ENCODE measurements around the gene MAD1L1. TPM values are rescaled to one million over a fixed set of nuclear protein-coding genes. Genes with fewer than 3 reads are reported as not detected.
A peak's percentile ranks its signal among the peaks of the same experiment; 100 is the strongest.

MAD1L1 gene
- total RNA-seq, 1 donor from 2014 or later = 56.2 TPM

DNA sequence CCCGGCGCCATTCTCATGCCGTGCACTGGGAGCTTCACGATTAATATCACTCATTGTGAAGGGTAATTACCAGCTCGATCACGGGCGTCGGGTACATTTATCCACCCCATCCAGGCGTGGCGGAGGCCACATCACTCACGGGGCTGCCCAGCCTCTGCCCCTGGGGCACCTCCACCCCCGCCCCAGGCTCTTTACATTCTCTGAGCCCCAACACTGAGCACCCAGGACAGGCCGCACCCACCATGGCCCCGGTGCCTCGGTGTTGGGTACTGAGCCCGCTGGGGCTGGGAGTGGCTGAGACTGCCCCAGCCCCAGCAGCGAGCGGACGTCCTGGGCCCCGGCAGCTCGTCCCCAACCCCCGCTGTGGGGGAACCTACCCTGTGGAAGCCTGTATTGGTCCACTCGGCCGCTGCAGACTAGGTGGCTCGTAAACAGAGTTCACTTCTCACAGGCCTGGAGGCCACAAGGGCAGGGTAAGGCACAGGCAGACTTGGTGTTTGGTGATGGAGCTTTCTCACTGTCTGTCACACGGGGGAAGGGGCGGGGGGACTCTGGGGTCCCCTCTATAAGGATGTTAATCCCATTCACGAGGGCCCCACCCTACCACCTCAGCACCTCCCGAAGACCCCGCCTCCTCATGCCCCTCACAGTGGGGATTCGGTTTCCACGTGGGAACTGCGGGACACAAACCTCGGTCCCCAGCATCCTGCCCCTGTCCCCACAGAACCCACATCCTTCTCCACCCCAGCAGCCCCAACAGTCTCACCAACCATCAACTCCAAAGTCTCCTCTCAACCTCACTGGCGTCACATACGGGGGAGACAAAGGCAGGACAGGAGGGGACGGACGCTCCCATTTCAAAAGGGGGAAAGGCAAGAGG lies 378.5 kb downstream of the MAD1L1 start:
- intact Hi-C loops (cut with micrococcal nuclease) = no loop called here
- no peak overlapping the region for H3K27ac Mint-ChIP-seq
- no peaks in the 10 kb centered on the region for H3K9me3 Mint-ChIP-seq
- no peaks in the 10 kb centered on the region for H3K36me3 Mint-ChIP-seq (ENCODE audit: low read depth)
- no peak for DNase-seq (ENCODE audit: low spot score)
- peaks cover 17% of the 10 kb centered on the region for H3K4me1 Mint-ChIP-seq (ENCODE audit: low read depth)
- peak overlapping the region; percentile 2 for H3K4me3 Mint-ChIP-seq
- no peaks in the 10 kb centered on the region for H3K27me3 Mint-ChIP-seq (ENCODE audit: insufficient read depth)

- intact Hi-C loops (cut with micrococcal nuclease) = no loop called here
- H3K27me3 Mint-ChIP-seq (ENCODE audit: insufficient read depth) = no peaks in the 10 kb centered on the region
- H3K4me1 Mint-ChIP-seq (ENCODE audit: low read depth) = peaks cover 17% of the 10 kb centered on the region
- H3K4me3 Mint-ChIP-seq = no peak overlapping the region
- H3K9me3 Mint-ChIP-seq = no peaks in the 10 kb centered on the region
- no peak for DNase-seq (ENCODE audit: low spot score)
- no peak overlapping the region for H3K27ac Mint-ChIP-seq
- H3K36me3 Mint-ChIP-seq (ENCODE audit: low read depth) = no peaks in the 10 kb centered on the region
Measured at GRCh38 chr7:1853431-1853985, 379.2 kb downstream of the MAD1L1 start.

DNA sequence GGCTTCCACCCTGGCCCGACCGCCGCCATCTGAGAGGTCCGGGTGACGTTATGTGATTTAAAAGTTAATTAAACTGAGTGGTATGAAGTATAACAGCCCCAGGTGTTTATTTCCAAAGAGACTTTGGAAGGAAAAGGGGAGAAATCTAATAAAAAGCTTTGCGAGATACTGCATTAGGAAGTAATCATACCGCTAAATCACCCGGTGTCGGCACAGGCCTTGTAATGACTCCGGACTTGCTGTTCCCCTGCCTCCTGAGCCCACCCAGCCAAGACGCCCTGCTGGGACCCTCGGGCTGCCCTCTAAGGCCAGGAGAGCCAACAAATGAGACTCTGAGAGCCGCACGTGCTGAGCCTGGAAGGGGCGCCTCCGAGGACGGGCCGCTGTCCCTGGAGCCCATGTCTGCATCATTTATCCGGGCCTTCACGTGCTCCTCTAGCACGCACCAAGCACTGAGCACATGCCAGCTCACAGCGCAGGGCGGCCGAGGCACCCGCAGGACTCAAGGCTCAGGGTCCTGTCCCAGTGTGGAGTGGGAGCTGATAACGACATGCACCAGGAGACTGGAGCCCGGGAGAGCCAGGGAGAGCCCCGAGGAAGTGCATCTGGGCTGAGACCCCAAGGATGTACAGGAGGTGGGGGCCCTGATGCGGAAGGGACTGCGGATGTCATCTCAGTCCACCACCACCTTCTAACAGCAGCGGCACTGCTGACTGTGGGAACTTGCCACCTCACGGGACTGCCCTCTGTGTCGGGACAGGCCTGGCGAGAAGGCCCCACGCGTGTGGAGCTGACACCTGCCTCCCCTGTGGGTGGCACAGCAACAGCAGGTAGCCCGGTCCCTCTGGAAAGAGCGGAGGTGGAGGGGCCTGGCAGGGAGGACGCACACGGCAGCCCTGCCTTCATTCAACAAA lies 380.0 kb downstream of the MAD1L1 start:
- no peaks in the 10 kb centered on the region for H3K36me3 Mint-ChIP-seq (ENCODE audit: low read depth)
- no peaks in the 10 kb centered on the region for H3K27me3 Mint-ChIP-seq (ENCODE audit: insufficient read depth)
- H3K4me1 Mint-ChIP-seq (ENCODE audit: low read depth) = peaks cover 17% of the 10 kb centered on the region
- intact Hi-C loops (cut with micrococcal nuclease) = no loop called here
- H3K27ac Mint-ChIP-seq = no peak overlapping the region
- no peak overlapping the region for H3K4me3 Mint-ChIP-seq
- no peaks in the 10 kb centered on the region for H3K9me3 Mint-ChIP-seq
- DNase-seq (ENCODE audit: low spot score) = no peak

- H3K9me3 Mint-ChIP-seq = no peaks in the 10 kb centered on the region
- H3K27ac Mint-ChIP-seq = no peak overlapping the region
- peaks cover 17% of the 10 kb centered on the region for H3K4me1 Mint-ChIP-seq (ENCODE audit: low read depth)
Measured at GRCh38 chr7:1851721-1852516, 380.8 kb downstream of the MAD1L1 start.

DNA sequence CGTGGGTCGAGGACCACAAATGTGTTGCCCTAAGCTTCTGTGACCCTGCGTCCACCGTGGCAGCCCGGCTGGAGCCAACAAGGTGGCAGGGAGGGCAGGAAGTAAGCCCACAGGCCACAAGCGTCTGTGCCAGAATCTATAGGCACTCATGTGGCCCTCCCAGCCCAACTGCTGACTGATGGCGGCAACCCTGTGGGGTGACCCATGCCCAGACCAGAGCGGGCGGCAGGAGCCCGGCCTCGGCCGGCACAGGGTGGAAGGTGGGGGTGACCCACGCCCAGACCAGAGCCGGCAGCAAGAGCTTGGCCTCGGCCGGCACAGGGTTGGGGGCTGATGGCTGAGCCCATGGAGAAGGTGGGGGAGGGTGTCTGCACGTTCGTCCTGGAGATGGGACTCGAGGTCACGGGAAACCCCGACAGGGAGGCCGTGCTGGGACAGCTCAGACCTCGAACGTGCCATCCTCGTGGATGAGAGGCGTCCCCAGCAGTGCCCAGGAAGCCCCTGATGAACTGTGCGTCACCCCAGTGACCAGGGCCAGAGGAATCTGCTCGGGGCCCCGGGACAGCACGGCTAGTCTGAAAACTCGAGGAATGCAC lies 381.7 kb downstream of the MAD1L1 start:
- no peaks in the 10 kb centered on the region for H3K36me3 Mint-ChIP-seq (ENCODE audit: low read depth)
- no peaks in the 10 kb centered on the region for H3K27me3 Mint-ChIP-seq (ENCODE audit: insufficient read depth)
- no peak overlapping the region for H3K4me3 Mint-ChIP-seq
- H3K9me3 Mint-ChIP-seq = no peaks in the 10 kb centered on the region
- no peak for DNase-seq (ENCODE audit: low spot score)
- intact Hi-C loops (cut with micrococcal nuclease) = no loop called here
- H3K4me1 Mint-ChIP-seq (ENCODE audit: low read depth) = peaks cover 17% of the 10 kb centered on the region
- H3K27ac Mint-ChIP-seq = no peak overlapping the region

More at GRCh38 chr7:1851721-1852516, 380.8 kb downstream of the MAD1L1 start:
- Mint-ChIP-seq H3K36me3 (ENCODE audit: low read depth) (no peaks in the 10 kb centered on the region), H3K27me3 (ENCODE audit: insufficient read depth) (no peaks in the 10 kb centered on the region), H3K4me3 (no peak overlapping the region)
- intact Hi-C loops (cut with micrococcal nuclease) = no loop called here
- DNase-seq (ENCODE audit: low spot score) = no peak

DNA sequence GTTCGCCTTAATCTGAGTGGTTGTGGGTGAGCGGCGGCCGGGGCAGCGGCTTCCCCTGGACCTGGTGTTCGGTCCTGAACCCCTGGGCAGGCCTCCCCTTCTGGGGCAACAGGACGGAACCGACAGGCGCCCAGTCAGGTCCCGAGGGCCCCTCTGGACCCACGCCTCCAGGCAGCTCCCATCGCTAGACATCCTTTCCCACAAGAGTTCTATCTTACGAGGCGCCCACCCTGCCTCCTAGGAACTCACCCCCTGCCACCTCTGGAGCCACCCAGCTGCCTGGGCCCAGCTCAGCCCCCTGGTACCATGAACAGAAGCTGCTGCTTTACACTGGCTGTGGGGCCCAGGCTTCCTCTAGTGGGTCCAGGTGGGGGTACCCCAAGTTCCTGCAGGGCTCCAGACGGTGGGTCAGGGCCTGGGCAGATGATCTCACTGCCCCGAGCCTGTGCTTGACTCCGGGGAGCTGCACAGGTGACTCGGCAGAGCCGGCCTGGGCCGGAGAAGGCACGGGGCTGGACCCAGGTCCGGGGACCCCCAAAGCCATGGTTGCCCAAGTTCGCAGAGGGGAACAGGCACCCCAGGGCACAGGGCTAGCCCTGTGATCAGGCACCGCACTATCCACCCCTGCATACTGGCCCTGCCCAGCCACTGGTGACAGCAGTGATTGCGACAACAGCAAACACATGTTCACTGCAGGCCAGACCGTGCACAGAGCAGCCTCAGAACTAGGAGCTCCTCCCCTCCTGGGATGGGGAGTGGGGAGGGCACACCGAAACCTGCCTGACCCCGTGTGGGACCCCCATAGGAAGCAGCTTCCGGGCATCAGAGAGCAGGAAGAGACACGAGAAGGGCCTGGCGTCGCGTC lies 382.4 kb downstream of the MAD1L1 start:
- Mint-ChIP-seq H3K27ac (no peak overlapping the region), H3K27me3 (ENCODE audit: insufficient read depth) (no peaks in the 10 kb centered on the region), H3K36me3 (ENCODE audit: low read depth) (no peaks in the 10 kb centered on the region), H3K4me1 (ENCODE audit: low read depth) (peaks cover 11% of the 10 kb centered on the region), H3K4me3 (no peak overlapping the region), H3K9me3 (no peaks in the 10 kb centered on the region)
- intact Hi-C loops (cut with micrococcal nuclease) = no loop called here
- DNase-seq (ENCODE audit: low spot score) = no peak

GRCh38 chr7:1849351-1850041 lies 383.2 kb downstream of the MAD1L1 start:
- intact Hi-C loops (cut with micrococcal nuclease) = no loop called here
- H3K27ac Mint-ChIP-seq = no peak overlapping the region
- H3K4me1 Mint-ChIP-seq (ENCODE audit: low read depth) = peaks cover 3% of the 10 kb centered on the region
- H3K36me3 Mint-ChIP-seq (ENCODE audit: low read depth) = no peaks in the 10 kb centered on the region
- no peaks in the 10 kb centered on the region for H3K9me3 Mint-ChIP-seq
- H3K4me3 Mint-ChIP-seq = no peak overlapping the region
- no peaks in the 10 kb centered on the region for H3K27me3 Mint-ChIP-seq (ENCODE audit: insufficient read depth)
- DNase-seq (ENCODE audit: low spot score) = no peak

DNA sequence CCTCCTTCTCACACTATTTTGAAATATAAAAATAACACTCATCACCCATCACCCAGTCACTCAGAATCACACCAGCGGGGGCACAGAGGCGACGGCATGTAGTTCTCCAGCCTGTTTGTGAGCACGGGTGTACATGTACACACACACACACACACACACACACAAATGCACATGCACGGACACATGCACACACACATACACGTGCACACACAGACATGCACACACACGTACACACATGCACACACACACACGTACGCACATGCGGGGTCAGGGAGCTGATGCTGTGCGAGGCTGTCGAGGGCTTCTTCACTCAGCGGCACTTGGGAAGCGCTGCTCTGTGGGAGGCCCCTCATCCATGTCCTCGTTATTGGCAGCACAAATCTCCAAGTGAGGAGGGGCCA lies 383.8 kb downstream of the MAD1L1 start:
- H3K27ac Mint-ChIP-seq = no peak overlapping the region
- no peak for DNase-seq (ENCODE audit: low spot score)
- no peaks in the 10 kb centered on the region for H3K9me3 Mint-ChIP-seq
- no peaks in the 10 kb centered on the region for H3K36me3 Mint-ChIP-seq (ENCODE audit: low read depth)
- no peak overlapping the region for H3K4me3 Mint-ChIP-seq
- intact Hi-C loops (cut with micrococcal nuclease) = no loop called here
- H3K27me3 Mint-ChIP-seq (ENCODE audit: insufficient read depth) = no peaks in the 10 kb centered on the region
- no peaks in the 10 kb centered on the region for H3K4me1 Mint-ChIP-seq (ENCODE audit: low read depth)

DNA sequence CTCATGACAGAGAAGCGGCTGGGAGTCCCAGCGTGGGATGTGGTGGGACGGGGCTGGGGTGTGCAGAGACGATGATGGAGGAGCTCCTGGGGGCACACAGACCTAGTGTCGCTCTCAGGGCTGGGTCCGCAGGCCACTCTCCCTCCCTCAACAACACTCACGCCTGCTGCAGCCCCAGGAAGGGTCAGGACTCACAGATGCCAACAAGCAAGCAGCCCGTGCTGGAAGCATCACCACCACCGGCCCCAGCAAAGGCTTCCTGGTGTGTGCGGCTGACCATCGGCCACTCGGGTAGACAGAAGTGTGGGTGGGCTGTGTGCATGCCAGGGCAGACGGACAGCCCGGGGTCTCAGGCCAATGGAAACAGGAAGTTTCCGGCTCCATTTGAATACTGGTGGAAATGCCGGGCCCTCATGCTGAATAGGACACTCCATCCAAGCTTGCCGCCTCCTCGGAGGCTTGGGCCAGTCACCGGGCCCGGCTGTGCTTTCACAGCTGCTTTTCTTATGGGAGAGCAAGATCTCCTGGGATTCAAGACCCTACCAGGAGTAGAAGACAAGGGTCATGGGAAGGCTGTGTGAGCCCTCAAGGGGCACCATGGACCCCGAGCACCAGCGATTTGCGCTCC lies 384.6 kb downstream of the MAD1L1 start:
- intact Hi-C loops (cut with micrococcal nuclease) = no loop called here
- no peak for DNase-seq (ENCODE audit: low spot score)
- no peaks in the 10 kb centered on the region for H3K36me3 Mint-ChIP-seq (ENCODE audit: low read depth)
- no peak overlapping the region for H3K4me3 Mint-ChIP-seq
- no peaks in the 10 kb centered on the region for H3K4me1 Mint-ChIP-seq (ENCODE audit: low read depth)
- no peak overlapping the region for H3K27ac Mint-ChIP-seq
- no peaks in the 10 kb centered on the region for H3K9me3 Mint-ChIP-seq
- no peaks in the 10 kb centered on the region for H3K27me3 Mint-ChIP-seq (ENCODE audit: insufficient read depth)

GRCh38 chr7:1847260-1848001 lies 385.3 kb downstream of the MAD1L1 start:
- intact Hi-C loops (cut with micrococcal nuclease) = no loop called here
- no peak for DNase-seq (ENCODE audit: low spot score)
- H3K4me1 Mint-ChIP-seq (ENCODE audit: low read depth) = no peaks in the 10 kb centered on the region

More at GRCh38 chr7:1847260-1848001, 385.3 kb downstream of the MAD1L1 start:
- Mint-ChIP-seq H3K36me3 (ENCODE audit: low read depth) (no peaks in the 10 kb centered on the region), H3K27me3 (ENCODE audit: insufficient read depth) (no peaks in the 10 kb centered on the region), H3K27ac (no peak overlapping the region), H3K9me3 (no peaks in the 10 kb centered on the region), H3K4me3 (no peak overlapping the region)
